Measurements from ENCODE around the gene NPAS3.

NPAS3 gene

GRCh38 chr14:33257796-33258195, 319.1 kb downstream of the NPAS3 start:
- no peak for DNase-seq (ENCODE audit: low spot score)

GRCh38 chr14:33259764-33260163, 321.1 kb downstream of the NPAS3 start:
- no peak for DNase-seq (ENCODE audit: low spot score)

- DNase-seq (ENCODE audit: low spot score): no peak
These were observed 332.5 kb downstream of the NPAS3 start for GRCh38 chr14:33271216-33271615.

GRCh38 chr14:33271891-33272290, 333.2 kb downstream of the NPAS3 start:
- DNase-seq (ENCODE audit: low spot score): no peak

- DNase-seq (ENCODE audit: low spot score): no peak
These were observed 335.3 kb downstream of the NPAS3 start for GRCh38 chr14:33273978-33274377.

GRCh38 chr14:33275879-33276278, 337.2 kb downstream of the NPAS3 start:
- DNase-seq (ENCODE audit: low spot score): no peak

GRCh38 chr14:33279865-33280264, 341.2 kb downstream of the NPAS3 start:
- DNase-seq (ENCODE audit: low spot score): no peak

- DNase-seq (ENCODE audit: low spot score): no peak
These were observed 342.0 kb downstream of the NPAS3 start for GRCh38 chr14:33280646-33281045.

GRCh38 chr14:33282331-33283230, 343.9 kb downstream of the NPAS3 start:
- DNase-seq (ENCODE audit: low spot score): no peak

- DNase-seq (ENCODE audit: low spot score): no peak
These were observed 347.4 kb downstream of the NPAS3 start for GRCh38 chr14:33285902-33286700.

- no peak for DNase-seq (ENCODE audit: low spot score)
These were observed 348.5 kb downstream of the NPAS3 start for GRCh38 chr14:33287189-33287588.

GRCh38 chr14:33290641-33291040, 352.0 kb downstream of the NPAS3 start:
- no peak for DNase-seq (ENCODE audit: low spot score)

GRCh38 chr14:33291529-33292104, 352.9 kb downstream of the NPAS3 start:
- DNase-seq (ENCODE audit: low spot score): no peak

- DNase-seq (ENCODE audit: low spot score): no peak
These were observed 355.7 kb downstream of the NPAS3 start for GRCh38 chr14:33294419-33294818.

- DNase-seq (ENCODE audit: low spot score): no peak
These were observed 358.9 kb downstream of the NPAS3 start for GRCh38 chr14:33297565-33297964.

GRCh38 chr14:33307691-33308251, 369.1 kb downstream of the NPAS3 start:
- no peak for DNase-seq (ENCODE audit: low spot score)

GRCh38 chr14:33309106-33309505, 370.4 kb downstream of the NPAS3 start:
- no peak for DNase-seq (ENCODE audit: low spot score)

GRCh38 chr14:33315217-33315616, 376.5 kb downstream of the NPAS3 start:
- no peak for DNase-seq (ENCODE audit: low spot score)

GRCh38 chr14:33315721-33316120, 377.0 kb downstream of the NPAS3 start:
- DNase-seq (ENCODE audit: low spot score): no peak

GRCh38 chr14:33317675-33318074, 379.0 kb downstream of the NPAS3 start:
- DNase-seq (ENCODE audit: low spot score): no peak

GRCh38 chr14:33323979-33324378, 385.3 kb downstream of the NPAS3 start:
- no peak for DNase-seq (ENCODE audit: low spot score)

GRCh38 chr14:33331176-33331949, 392.7 kb downstream of the NPAS3 start:
- DNase-seq (ENCODE audit: low spot score): no peak

All from LoVo (cell line).